Muscle of leg (tissue), 11 donors: ENCODE data around the gene SRF. TPM values are rescaled to one million over a fixed set of nuclear protein-coding genes. Genes with fewer than 3 reads are reported as not detected.

ENCODE experiments used
- DNase-seq: peaks from one replicate; pipeline ENCODE4 v3.0.0; 2013
- H3K27ac ChIP-seq: one replicate; pipeline ENCODE4 v1.5.1; 2013; ENCODE audit warnings: mild to moderate bottlenecking, low read length, control low read depth
- H3K27me3 ChIP-seq: one replicate; pipeline ENCODE4 v1.6.1; 2013; ENCODE audit warnings: low read length; ENCODE audit not compliant: control insufficient read depth, insufficient read depth
- H3K36me3 ChIP-seq: one replicate; pipeline ENCODE4 v1.6.1; 2013; ENCODE audit warnings: low read length; ENCODE audit not compliant: control insufficient read depth, insufficient read depth
- H3K4me1 ChIP-seq: one replicate; pipeline ENCODE4 v1.6.1; 2013; ENCODE audit warnings: low read length; ENCODE audit not compliant: control insufficient read depth, insufficient read depth
- H3K4me3 ChIP-seq: one replicate; pipeline ENCODE4 v1.5.1; 2013; ENCODE audit warnings: low read length, control low read depth
- H3K9me3 ChIP-seq: replicated peaks from 2 replicates; pipeline ENCODE4 v1.6.1; 2013; ENCODE audit warnings: low read depth, low read length; ENCODE audit not compliant: control insufficient read depth
- WGBS: methylation state at CpG from one replicate; pipeline ENCODE4 v1.1.5; 2013; ENCODE audit warnings: missing lambda C conversion rate; ENCODE audit not compliant: insufficient coverage; 5-methylcytosine and 5-hydroxymethylcytosine counted together
- polyA plus RNA-seq, 8 donors: library from polyadenylated mRNA; unstranded; fragments of 120-200 nt; gene quantifications; one replicate each; pipeline versions ENCODE4 v1.2.1 to v1.2.3, GENCODE V29; 2013; ENCODE audit warnings: inconsistent platforms in 1 of 8, low replicate concordance in 1 of 8; ENCODE audit not compliant: insufficient read length in 8 of 8, insufficient read depth in 1 of 8
- total RNA-seq: library from RNA; stranded (reverse); fragments of 120-200 nt; gene quantifications from one replicate; pipeline ENCODE4 v1.2.4, GENCODE V29; 2013

The SRF gene
- total and polyA plus RNA-seq, 9 donors = 21.9 to 58.5 (median 45.0) TPM

DNA sequence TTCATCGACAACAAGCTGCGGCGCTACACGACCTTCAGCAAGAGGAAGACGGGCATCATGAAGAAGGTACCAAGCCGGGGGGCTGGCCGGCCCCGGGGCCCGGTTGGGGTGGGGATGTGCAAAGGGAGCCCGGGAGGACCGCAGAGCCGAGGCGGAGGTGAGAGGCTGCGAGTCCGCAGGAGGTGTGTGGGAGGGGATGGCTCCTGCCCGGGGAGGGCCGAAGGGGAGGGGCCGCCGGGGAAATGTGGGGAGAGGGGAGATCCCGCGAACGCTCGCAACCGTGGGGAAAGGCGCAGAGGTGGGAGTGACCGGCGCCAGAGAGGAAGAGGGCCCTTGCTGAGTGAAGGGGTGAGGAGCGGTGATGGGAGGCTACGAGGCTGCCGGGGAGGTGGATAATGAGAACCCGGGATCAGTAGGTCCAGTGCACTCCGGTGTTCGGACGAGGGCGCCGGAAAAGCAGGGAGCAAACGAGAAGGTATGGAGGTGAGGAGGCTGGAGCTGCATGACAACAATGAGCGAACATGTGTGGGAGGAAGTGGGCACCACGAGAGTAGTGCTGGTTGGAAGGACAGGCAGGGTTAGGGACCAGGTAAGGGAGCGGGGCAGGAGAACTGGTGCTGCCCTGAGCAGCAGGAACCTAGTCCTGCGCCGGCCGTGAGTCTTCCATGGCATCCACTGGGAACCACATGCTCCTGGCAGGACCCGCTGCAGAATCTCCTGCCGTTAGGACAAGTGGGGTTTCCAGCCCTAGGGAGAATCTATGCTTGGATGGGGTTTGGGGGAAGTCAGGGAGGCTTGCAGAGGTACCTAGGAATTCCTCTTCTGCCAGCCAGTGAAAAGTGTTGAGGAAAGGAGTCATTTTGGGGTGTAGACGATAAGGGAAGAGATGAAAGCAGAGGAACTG lies 1.3 kb downstream of the SRF start:
- H3K4me3 ChIP-seq = peak overlapping the region; percentile 89
- 1% methylated on average over 46 of the region's 46 CpGs for WGBS
- DNase-seq = peak; percentile 60
- H3K27ac ChIP-seq = peak overlapping the region; percentile 99
- peaks cover 30% of the 10 kb centered on the region for H3K36me3 ChIP-seq
- H3K27me3 ChIP-seq = no peaks in the 10 kb centered on the region
- no peaks in the 10 kb centered on the region for H3K9me3 ChIP-seq
- H3K4me1 ChIP-seq = peaks cover 38% of the 10 kb centered on the region

DNA sequence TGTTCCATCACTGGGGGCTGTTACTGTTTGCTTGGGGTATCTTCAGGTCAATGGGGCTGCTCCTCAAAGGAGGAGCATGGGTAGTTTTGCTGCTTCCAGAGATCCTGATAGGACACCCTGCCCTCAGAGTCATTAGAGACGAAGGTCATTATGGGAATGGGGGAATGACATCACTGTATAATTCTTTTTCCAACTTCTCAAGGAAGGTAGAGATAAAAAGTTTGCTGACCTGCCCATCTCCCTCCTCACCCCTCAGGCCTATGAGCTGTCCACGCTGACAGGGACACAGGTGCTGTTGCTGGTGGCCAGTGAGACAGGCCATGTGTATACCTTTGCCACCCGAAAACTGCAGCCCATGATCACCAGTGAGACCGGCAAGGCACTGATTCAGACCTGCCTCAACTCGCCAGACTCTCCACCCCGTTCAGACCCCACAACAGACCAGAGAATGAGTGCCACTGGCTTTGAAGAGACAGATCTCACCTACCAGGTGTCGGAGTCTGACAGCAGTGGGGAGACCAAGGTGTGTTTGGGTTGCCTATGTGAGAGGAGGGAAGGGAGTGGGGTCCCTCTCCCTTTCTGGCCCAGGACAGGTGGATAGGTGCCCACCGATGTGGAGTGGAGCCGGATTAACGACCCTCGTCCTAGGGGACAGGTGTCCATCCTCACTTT lies 2.7 kb downstream of the SRF start:
- H3K27ac ChIP-seq = peak overlapping the region; percentile 99
- peaks cover 38% of the 10 kb centered on the region for H3K4me1 ChIP-seq
- H3K27me3 ChIP-seq = no peaks in the 10 kb centered on the region
- DNase-seq = no peak
- H3K4me3 ChIP-seq = peak overlapping the region; percentile 89
- 31% methylated on average over 5 of the region's 11 CpGs for WGBS
- H3K36me3 ChIP-seq = peaks cover 40% of the 10 kb centered on the region
- no peaks in the 10 kb centered on the region for H3K9me3 ChIP-seq

DNA sequence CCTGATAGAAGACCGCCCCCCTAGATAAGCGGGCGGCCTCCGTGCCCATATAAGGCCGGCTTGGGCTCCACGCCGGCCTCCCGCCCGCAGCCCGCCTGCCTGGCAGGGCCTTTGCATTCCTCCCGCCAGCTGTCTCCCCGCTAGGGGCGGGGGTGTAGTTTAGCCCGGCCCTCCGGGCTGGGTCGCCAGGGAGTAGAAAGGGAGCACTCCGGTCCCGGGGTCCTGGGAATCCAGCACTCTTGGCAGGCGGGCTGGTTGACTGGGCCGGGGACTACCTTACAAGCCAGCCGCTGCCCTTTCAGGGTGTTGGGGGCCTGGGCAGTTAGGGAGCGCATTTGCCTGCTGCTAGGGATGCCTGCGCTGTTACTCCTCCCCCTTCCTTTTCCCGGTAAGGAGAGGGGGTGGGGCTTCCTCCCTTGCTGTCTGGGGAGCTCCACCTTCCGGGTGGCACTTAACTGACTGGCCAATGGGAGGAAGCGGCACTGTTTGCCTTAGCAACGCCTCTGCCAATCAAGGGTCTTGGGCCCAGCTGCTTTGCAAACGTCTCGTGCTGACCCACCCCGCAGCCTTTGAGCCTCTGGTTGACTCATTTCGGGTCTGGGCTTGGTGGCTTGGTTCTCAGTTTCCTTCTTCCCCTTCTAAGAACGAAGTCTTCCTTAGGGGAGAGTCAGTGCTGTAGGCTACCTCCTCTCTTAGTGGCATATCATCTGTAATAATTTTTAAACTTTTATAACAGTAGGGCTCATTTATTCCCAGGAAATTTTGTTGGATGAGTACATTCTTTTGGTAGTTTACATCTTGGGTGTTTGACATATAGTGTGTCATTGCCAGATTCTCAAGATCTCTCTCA lies 3.4 kb downstream of the SRF start:
- peaks cover 47% of the 10 kb centered on the region for H3K36me3 ChIP-seq
- WGBS = 2% methylated on average over 24 of the region's 32 CpGs
- H3K27ac ChIP-seq = peak overlapping the region; percentile 99
- no peaks in the 10 kb centered on the region for H3K27me3 ChIP-seq
- H3K9me3 ChIP-seq = no peaks in the 10 kb centered on the region
- peak overlapping the region; percentile 89 for H3K4me3 ChIP-seq
- peaks cover 38% of the 10 kb centered on the region for H3K4me1 ChIP-seq
- DNase-seq = peak; percentile 100

DNA sequence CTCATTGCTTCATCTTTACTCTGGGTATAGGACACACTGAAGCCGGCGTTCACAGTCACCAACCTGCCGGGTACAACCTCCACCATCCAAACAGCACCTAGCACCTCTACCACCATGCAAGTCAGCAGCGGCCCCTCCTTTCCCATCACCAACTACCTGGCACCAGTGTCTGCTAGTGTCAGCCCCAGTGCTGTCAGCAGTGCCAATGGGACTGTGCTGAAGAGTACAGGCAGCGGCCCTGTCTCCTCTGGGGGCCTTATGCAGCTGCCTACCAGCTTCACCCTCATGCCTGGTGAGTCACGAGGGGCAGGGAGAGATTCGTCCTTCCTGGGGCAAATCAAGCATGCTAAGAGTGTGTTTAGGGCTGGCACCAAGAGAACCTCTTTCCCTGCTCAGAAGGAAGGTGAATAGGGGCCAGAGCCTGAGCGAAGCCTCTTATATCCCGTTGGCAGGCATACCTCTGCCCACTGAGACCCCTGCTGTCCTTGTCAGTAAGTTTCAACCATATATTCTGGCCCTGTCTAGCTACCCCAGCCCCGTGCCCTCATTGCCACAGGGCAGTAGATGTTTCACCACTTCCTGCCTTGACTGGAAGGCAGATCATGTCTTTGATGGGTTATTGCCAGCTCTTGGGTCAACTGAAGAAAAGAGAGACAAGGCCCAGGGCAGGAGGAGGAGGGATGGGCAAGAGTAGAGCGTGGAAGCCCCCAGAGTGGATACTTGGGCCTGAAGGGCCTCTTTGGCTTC lies 4.8 kb downstream of the SRF start:
- H3K36me3 ChIP-seq = peaks cover 59% of the 10 kb centered on the region
- H3K27ac ChIP-seq = peak overlapping the region; percentile 99
- no peaks in the 10 kb centered on the region for H3K9me3 ChIP-seq
- peaks cover 31% of the 10 kb centered on the region for H3K4me1 ChIP-seq
- no peaks in the 10 kb centered on the region for H3K27me3 ChIP-seq
- 96% methylated on average over 11 of the region's 11 CpGs for WGBS
- DNase-seq = no peak
- H3K4me3 ChIP-seq = no peak overlapping the region

DNA sequence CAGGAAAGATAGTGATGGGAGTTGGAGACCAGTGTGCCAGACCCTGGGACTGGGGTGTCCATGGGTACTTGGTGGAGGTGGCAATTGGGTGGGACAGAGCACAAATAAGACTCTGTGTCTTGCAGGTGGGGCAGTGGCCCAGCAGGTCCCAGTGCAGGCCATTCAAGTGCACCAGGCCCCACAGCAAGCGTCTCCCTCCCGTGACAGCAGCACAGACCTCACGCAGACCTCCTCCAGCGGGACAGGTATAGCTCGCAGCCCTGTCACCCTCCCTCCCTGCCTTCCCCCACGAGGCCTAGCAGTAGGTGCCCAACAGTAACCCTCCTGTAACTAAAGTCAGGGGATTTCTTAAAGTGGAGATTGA lies 5.3 kb downstream of the SRF start:
- Histone ChIP-seq H3K4me1 (peaks cover 35% of the 10 kb centered on the region), H3K36me3 (peaks cover 62% of the 10 kb centered on the region), H3K27me3 (no peaks in the 10 kb centered on the region), H3K4me3 (no peak overlapping the region), H3K9me3 (no peaks in the 10 kb centered on the region), H3K27ac (no peak overlapping the region)
- 100% methylated on average over 1 of the region's 6 CpGs for WGBS
- DNase-seq = no peak

DNA sequence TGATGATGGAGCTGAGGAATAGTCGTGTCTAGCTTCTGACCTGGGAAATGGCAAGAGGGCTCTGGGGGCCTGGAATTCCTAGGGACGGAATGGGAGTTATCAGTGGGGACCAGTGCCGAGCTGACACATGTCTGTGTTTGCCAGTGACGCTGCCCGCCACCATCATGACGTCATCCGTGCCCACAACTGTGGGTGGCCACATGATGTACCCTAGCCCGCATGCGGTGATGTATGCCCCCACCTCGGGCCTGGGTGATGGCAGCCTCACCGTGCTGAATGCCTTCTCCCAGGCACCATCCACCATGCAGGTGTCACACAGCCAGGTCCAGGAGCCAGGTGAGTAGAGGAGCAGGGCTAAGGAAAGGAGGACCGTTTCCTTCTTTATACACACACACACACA lies 7.1 kb downstream of the SRF start:
- H3K4me3 ChIP-seq = no peak overlapping the region
- H3K4me1 ChIP-seq = peaks cover 38% of the 10 kb centered on the region
- H3K27me3 ChIP-seq = no peaks in the 10 kb centered on the region
- WGBS = 97% methylated on average over 7 of the region's 12 CpGs
- no peaks in the 10 kb centered on the region for H3K9me3 ChIP-seq
- H3K27ac ChIP-seq = no peak overlapping the region
- DNase-seq = no peak
- peaks cover 61% of the 10 kb centered on the region for H3K36me3 ChIP-seq

DNA sequence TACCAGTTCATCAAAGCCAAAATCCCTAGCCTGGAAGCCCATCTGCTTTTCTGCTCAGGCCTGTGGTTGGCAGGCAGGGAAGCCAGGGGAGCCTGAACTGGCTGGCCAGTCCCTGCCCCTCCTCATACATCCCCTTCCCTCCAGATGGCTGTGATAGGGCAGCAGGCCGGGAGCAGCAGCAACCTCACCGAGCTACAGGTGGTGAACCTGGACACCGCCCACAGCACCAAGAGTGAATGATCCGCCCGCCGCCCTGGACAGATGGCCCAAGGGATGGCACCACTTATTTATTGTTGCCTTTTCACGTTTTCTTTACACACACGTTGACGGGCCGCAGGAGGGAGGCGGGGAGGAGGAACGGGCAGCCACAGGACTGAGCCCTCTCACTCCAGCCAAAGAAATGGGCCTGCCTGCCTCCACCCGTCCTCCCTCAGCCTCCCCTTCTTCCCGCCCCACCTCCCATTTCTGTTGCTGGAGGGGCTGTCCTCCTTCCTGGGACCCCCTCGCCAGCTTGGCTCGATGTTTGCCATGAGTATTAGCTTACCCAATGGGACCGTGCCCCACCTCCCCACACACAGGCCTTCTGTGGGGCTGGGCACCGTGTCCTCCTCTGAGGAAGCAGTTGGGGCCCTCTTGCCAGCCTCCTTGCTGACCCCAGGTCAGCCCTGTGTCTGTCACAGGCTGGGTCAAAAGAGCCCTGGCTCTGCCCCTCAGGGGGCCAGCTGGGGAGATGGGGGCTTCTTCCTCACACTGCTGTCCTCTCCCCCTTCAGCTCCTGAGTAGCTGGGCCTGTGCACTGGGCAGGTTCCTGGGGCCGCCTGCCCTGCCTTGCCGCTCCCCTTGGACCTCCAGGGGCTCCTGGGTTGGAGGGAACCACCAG lies 8.1 kb downstream of the SRF start:
- DNase-seq = no peak
- 87% methylated on average over 17 of the region's 20 CpGs for WGBS
- Histone ChIP-seq H3K36me3 (peaks cover 57% of the 10 kb centered on the region), H3K27ac (no peak overlapping the region), H3K4me3 (no peak overlapping the region), H3K4me1 (peaks cover 31% of the 10 kb centered on the region), H3K27me3 (no peaks in the 10 kb centered on the region), H3K9me3 (no peaks in the 10 kb centered on the region)

DNA sequence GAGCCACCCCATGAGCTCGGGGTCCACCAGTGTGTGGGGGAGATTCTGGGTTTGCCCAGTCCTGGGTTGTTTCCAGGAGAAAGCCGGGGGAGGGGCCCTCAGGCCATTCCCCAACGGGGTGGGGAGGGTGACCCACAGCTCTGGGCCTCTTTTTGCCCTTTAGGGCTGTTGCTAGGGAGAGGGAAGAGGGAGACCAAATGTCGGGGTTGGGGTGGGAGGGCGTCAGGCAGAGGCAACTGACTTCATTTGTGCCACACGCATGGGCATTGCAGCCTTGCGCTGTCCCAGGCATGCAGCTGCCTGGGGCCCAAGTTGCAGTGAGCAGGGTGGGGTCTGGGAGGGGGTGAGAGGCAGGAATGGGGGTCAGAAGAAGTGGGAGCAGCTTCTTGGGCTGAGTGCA lies 9.0 kb downstream of the SRF start:
- Histone ChIP-seq H3K27ac (no peak overlapping the region), H3K4me3 (no peak overlapping the region), H3K36me3 (peaks cover 63% of the 10 kb centered on the region), H3K4me1 (peaks cover 27% of the 10 kb centered on the region), H3K27me3 (no peaks in the 10 kb centered on the region), H3K9me3 (no peaks in the 10 kb centered on the region)
- no peak for DNase-seq
- 81% methylated on average over 6 of the region's 7 CpGs for WGBS

DNA sequence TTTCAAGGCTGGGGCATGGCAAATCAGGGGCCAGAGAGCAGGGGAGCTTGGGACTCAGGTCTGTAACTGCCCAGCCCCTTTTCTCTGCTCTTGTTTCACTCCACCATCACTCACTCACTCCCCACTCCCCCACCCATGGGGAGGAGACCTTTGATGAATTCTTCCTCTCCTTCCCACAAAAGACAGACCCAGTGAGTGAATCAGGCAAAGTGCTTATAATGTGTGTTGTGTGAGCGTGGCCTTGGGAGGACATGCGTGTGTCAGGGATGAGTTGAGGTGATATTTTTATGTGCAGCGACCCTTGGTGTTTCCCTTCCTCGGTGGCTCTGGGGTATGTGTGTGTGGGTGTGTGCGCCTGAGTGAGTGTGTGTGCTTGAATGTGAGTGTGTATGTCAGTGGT lies 9.9 kb downstream of the SRF start:
- DNase-seq = no peak
- H3K27ac ChIP-seq = peak overlapping the region; percentile 56
- no peaks in the 10 kb centered on the region for H3K9me3 ChIP-seq
- H3K4me1 ChIP-seq = peaks cover 18% of the 10 kb centered on the region
- H3K4me3 ChIP-seq = no peak overlapping the region
- H3K27me3 ChIP-seq = no peaks in the 10 kb centered on the region
- peaks cover 62% of the 10 kb centered on the region for H3K36me3 ChIP-seq
- 28% methylated on average over 4 of the region's 5 CpGs for WGBS
